ENCODE results near the gene AFAP1. TPM values are rescaled to one million over a fixed set of nuclear protein-coding genes. Genes with fewer than 3 reads are reported as not detected.

Gene AFAP1
- polyA plus RNA-seq, 3 donors: not detected

DNA sequence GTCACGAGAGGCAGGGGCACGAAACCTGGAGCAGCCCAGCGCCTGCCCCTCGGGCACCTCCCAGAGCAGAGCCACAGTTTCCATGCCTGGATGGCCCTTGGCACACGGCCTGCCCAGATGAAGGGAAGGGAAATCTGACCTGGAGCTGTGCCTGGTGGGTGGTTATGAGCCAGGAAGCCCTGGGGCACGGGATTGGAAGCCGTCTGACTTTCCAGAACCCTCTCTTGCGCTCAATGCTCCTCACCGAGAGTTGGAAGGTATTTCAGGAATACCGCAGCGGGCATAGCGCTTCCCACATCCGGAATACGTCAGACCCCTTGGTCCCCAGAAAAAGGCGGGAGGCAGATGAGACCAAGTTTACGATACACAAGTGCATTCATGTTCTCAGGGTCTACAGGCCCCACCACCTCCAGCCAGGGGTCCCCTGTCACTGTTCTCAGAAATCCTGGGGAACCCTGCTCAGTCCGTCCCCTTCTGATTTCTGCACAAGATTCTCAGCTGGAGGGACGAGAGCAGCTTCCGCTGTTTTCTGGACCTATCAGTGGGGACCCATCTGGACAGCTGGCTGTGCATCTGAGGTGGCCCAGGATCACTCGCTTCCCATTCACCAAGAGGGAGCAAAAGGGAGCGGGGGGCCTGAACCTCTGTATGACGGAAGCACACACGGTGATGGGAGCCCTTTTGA lies 172.9 kb downstream of the AFAP1 start:
- whole genome bisulfite sequencing (ENCODE audit: insufficient coverage): 90% methylated on average over 21 of the region's 23 CpGs
- no peaks in the 10 kb centered on the region for H4K20me1 ChIP-seq (ENCODE audit: insufficient read depth, low read length)
- H3K4me1 Mint-ChIP-seq: peaks cover under 1% of the 10 kb centered on the region

GRCh38 chr4:7766086-7766485 lies 173.6 kb downstream of the AFAP1 start:
- Histone ChIP-seq H3K36me3 (replicated peaks in 1 of 2; ENCODE audit: control insufficient read depth in 1 of 2, insufficient read depth in 2 of 2, low read length in 2 of 2) (no peaks in the 10 kb centered on the region), H3K9me3 (replicated peaks in 1 of 2; ENCODE audit: control insufficient read depth in 1 of 2, insufficient read depth in 1 of 2, low read length in 2 of 2) (no peaks in the 10 kb centered on the region), H2AFZ (ENCODE audit: insufficient read depth, low read depth, low read length, poor library complexity, severe bottlenecking) (no peak overlapping the region), H3K27me3 (ENCODE audit: control insufficient read depth in 2 of 2, insufficient read depth in 2 of 2, low read length in 2 of 2) (no peaks in the 10 kb centered on the region), H3K9ac (ENCODE audit: insufficient read depth, low read length, poor library complexity, severe bottlenecking) (no peak overlapping the region), H4K20me1 (ENCODE audit: insufficient read depth, low read length) (no peaks in the 10 kb centered on the region), H3K4me2 (replicated peaks; ENCODE audit: extremely low read depth, low read length, poor library complexity, severe bottlenecking) (no peak overlapping the region), H3K79me2 (ENCODE audit: insufficient read depth, low read length) (no peaks in the 10 kb centered on the region), H3K27ac (ENCODE audit: low read depth in 1 of 2, low read length in 2 of 2) (no peak overlapping the region), H3K4me1 (ENCODE audit: control insufficient read depth in 1 of 2, insufficient read depth in 2 of 2, low read length in 2 of 2) (no peaks in the 10 kb centered on the region), H3K4me3 (replicated peaks in 1 of 3; ENCODE audit: low read depth in 2 of 3, low read length in 3 of 3) (no peak overlapping the region)
- H3K27me3 Mint-ChIP-seq (ENCODE audit: low read depth in 3 of 3): peaks cover 5 to 16% (median 10%) of the 10 kb centered on the region in 3 donors
- H3K27ac Mint-ChIP-seq: no peak overlapping the region
- TF ChIP-seq, protein P1, sequence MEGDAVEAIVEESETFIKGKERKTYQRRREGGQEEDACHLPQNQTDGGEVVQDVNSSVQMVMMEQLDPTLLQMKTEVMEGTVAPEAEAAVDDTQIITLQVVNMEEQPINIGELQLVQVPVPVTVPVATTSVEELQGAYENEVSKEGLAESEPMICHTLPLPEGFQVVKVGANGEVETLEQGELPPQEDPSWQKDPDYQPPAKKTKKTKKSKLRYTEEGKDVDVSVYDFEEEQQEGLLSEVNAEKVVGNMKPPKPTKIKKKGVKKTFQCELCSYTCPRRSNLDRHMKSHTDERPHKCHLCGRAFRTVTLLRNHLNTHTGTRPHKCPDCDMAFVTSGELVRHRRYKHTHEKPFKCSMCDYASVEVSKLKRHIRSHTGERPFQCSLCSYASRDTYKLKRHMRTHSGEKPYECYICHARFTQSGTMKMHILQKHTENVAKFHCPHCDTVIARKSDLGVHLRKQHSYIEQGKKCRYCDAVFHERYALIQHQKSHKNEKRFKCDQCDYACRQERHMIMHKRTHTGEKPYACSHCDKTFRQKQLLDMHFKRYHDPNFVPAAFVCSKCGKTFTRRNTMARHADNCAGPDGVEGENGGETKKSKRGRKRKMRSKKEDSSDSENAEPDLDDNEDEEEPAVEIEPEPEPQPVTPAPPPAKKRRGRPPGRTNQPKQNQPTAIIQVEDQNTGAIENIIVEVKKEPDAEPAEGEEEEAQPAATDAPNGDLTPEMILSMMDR (IDR thresholded peaks at IDR 0.05): no peak
- WGBS (ENCODE audit: insufficient coverage): 96% methylated on average over 8 of the region's 11 CpGs
- H3K9me3 Mint-ChIP-seq: peaks cover 0 to 8% (median 0%) of the 10 kb centered on the region in 7 donors
- H3K4me3 Mint-ChIP-seq: no peak overlapping the region
- DNase-seq: no peak
- intact Hi-C loops (cut with micrococcal nuclease): no loop called here
- peaks cover 0 to 23% of the 10 kb centered on the region in 2 donors for H3K36me3 Mint-ChIP-seq
- peaks cover 2% of the 10 kb centered on the region for H3K4me1 Mint-ChIP-seq

More for the DNA sequence above, 172.9 kb downstream of the AFAP1 start:
- no peak overlapping the region for H2AFZ ChIP-seq (ENCODE audit: insufficient read depth, low read depth, low read length, poor library complexity, severe bottlenecking)
- no peaks in the 10 kb centered on the region for H3K79me2 ChIP-seq (ENCODE audit: insufficient read depth, low read length)
- peaks cover 5 to 16% (median 10%) of the 10 kb centered on the region in 3 donors for H3K27me3 Mint-ChIP-seq (ENCODE audit: low read depth in 3 of 3)
- no peaks in the 10 kb centered on the region for H3K4me1 ChIP-seq (ENCODE audit: control insufficient read depth in 1 of 2, insufficient read depth in 2 of 2, low read length in 2 of 2)
- H3K36me3 Mint-ChIP-seq: peaks cover 0 to 24% of the 10 kb centered on the region in 2 donors
- TF ChIP-seq, protein P1 (IDR thresholded peaks at IDR 0.05): no peak
- H3K27ac ChIP-seq (ENCODE audit: low read depth in 1 of 2, low read length in 2 of 2): no peak overlapping the region
- peaks cover 0 to 8% (median 0%) of the 10 kb centered on the region in 7 donors for H3K9me3 Mint-ChIP-seq
- intact Hi-C loops (cut with micrococcal nuclease): no loop called here
- no peaks in the 10 kb centered on the region for H3K9me3 ChIP-seq (replicated peaks in 1 of 2; ENCODE audit: control insufficient read depth in 1 of 2, insufficient read depth in 1 of 2, low read length in 2 of 2)
- no peak overlapping the region for H3K4me3 Mint-ChIP-seq
- H3K27ac Mint-ChIP-seq: no peak overlapping the region
- DNase-seq: no peak
- H3K36me3 ChIP-seq (replicated peaks in 1 of 2; ENCODE audit: control insufficient read depth in 1 of 2, insufficient read depth in 2 of 2, low read length in 2 of 2): no peaks in the 10 kb centered on the region
- no peak overlapping the region for H3K4me3 ChIP-seq (replicated peaks in 1 of 3; ENCODE audit: low read depth in 2 of 3, low read length in 3 of 3)
- H3K9ac ChIP-seq (ENCODE audit: insufficient read depth, low read length, poor library complexity, severe bottlenecking): no peak overlapping the region
- H3K4me2 ChIP-seq (replicated peaks; ENCODE audit: extremely low read depth, low read length, poor library complexity, severe bottlenecking): no peak overlapping the region
- no peaks in the 10 kb centered on the region for H3K27me3 ChIP-seq (ENCODE audit: control insufficient read depth in 2 of 2, insufficient read depth in 2 of 2, low read length in 2 of 2)
